ENCODE data around the gene KMT2E.

- TF ChIP-seq CTCF (IDR thresholded peaks at IDR 0.05) = no peak
- no peak for TF ChIP-seq EZH2 (IDR thresholded peaks at IDR 0.05; ENCODE audit: borderline replicate concordance, insufficient read depth, low read depth, low read length, poor library complexity, severe bottlenecking)
These were observed 72.8 kb downstream of the KMT2E start for GRCh38 chr7:105086850-105087249.
